K562 (cell line): ENCODE results near the gene IFT27. TPM values are rescaled to one million over a fixed set of nuclear protein-coding genes. Genes with fewer than 3 reads are reported as not detected.
"Not testable (repeated sequence)": the region's sequence is repeated elsewhere in the genome, so short reads cannot be mapped to it uniquely, and the experiment has no call there.

Experiments
- ATAC-seq: fragments of 200-7000 bp; cut with Tn5 transposase; 3 replicates; pipeline ENCODE4 v1.9.1; 2020; ENCODE audit warnings: moderate library complexity
- BruUV-seq: library from RNA; stranded (reverse); fragments of 400-500 nt; replicated peaks from 2 replicates; lab custom pipeline; 2021; lab: Mats Ljungman, UMichigan
- CTCF ChIA-PET: fragments of 300-600 bp; formaldehyde crosslinking; extraction: SDS; loops from one replicate; lab custom pipeline; 2021; ENCODE audit warnings: low intra/inter-chr PET ratio; lab: Yijun Ruan, JAX
- POLR2A ChIA-PET: fragments of 300-600, 350-650 bp; sonication (Branson Sonifier 250); formaldehyde crosslinking; extraction: SDS; loops from one replicate; lab custom pipeline; 2021; ENCODE audit warnings: antibody characterized with exemption, inconsistent platforms; lab: Yijun Ruan, JAX
- DNase-seq, 4 experiments: peaks; one replicate each; pipeline versions ENCODE4 v3.0.0 to v3.0.0-alpha.2; 2011 to 2018; ENCODE audit warnings: low spot score in 3 of 4, mixed read lengths in 3 of 4; ENCODE audit errors: extremely low read depth in 1 of 4
- FAIRE-seq: peaks from 2 replicates; lab custom pipeline; 2011; peaks lifted over from hg19 to GRCh38; lab: Jason Lieb, UNC
- H2AFZ ChIP-seq: 2 replicates; pipeline ENCODE4 v1.6.0; 2011; ENCODE audit warnings: low read depth, low read length, control low read depth, inconsistent platforms
- H3K27ac ChIP-seq: fragments of 200-600 bp; 3 replicates; pipeline ENCODE4 v1.8.0; 2011; ENCODE audit warnings: low read depth, mild to moderate bottlenecking, control low read depth, inconsistent platforms, low read length, moderate library complexity, mixed read lengths; ENCODE audit errors: extremely low read depth
- H3K27me3 ChIP-seq, 2 experiments: fragments of 300-600 bp in 1 of 2; 2 replicates in 1 of 2; 3 replicates in 1 of 2; pipeline versions ENCODE4 v1.6.0 to v1.8.0; 2011; ENCODE audit warnings: inconsistent platforms in 2 of 2, low read length in 2 of 2, mild to moderate bottlenecking in 1 of 2, mixed read lengths in 1 of 2, moderate library complexity in 1 of 2; ENCODE audit not compliant: control insufficient read depth in 2 of 2, insufficient read depth in 2 of 2
- H3K36me3 ChIP-seq: fragments of 300-600 bp; 3 replicates; pipeline ENCODE4 v1.8.0; 2011; ENCODE audit warnings: mild to moderate bottlenecking, low read length, inconsistent platforms; ENCODE audit not compliant: control insufficient read depth, insufficient read depth
- H3K4me1 ChIP-seq, 2 experiments: fragments of 200-600 bp in 1 of 2; replicated peaks in 1 of 2; 2 replicates in 1 of 2; 3 replicates in 1 of 2; pipeline versions ENCODE4 v1.5.1 to v1.8.0; 2011; ENCODE audit warnings: inconsistent platforms in 2 of 2, low read length in 2 of 2, mild to moderate bottlenecking in 1 of 2, mixed read lengths in 1 of 2, moderate library complexity in 1 of 2; ENCODE audit not compliant: control insufficient read depth in 2 of 2, insufficient read depth in 2 of 2
- H3K4me2 ChIP-seq: 2 replicates; pipeline ENCODE4 v1.6.1; 2011; ENCODE audit warnings: low read length, control low read depth, inconsistent platforms, mixed read lengths; ENCODE audit not compliant: insufficient read depth
- H3K4me3 ChIP-seq: fragments of 200-600 bp; sonication (generic), shearing (Covaris generic); 2 replicates; pipeline ENCODE4 v1.5.1; 2016; ENCODE audit warnings: control low read depth, inconsistent platforms
- H3K79me2 ChIP-seq: fragments of 200-600 bp; 3 replicates; pipeline ENCODE4 v1.8.0; 2011; ENCODE audit warnings: low read length, inconsistent platforms; ENCODE audit not compliant: control insufficient read depth, insufficient read depth
- H3K9ac ChIP-seq, 2 experiments: 2 replicates each; pipeline versions ENCODE4 v1.6.0 to v1.6.1; 2011; ENCODE audit warnings: low read depth in 2 of 2, low read length in 2 of 2, control low read depth in 1 of 2, inconsistent platforms in 1 of 2, mild to moderate bottlenecking in 1 of 2, mixed read lengths in 1 of 2; ENCODE audit not compliant: insufficient read depth in 1 of 2
- H3K9me1 ChIP-seq: one replicate; pipeline ENCODE4 v1.6.0; 2011; ENCODE audit warnings: inconsistent platforms, mild to moderate bottlenecking, low read length, moderate library complexity; ENCODE audit not compliant: control insufficient read depth, insufficient read depth
- H3K9me3 ChIP-seq: replicated peaks from 2 replicates; pipeline ENCODE4 v1.5.1; 2011; ENCODE audit warnings: low read depth, low read length, inconsistent platforms; ENCODE audit not compliant: control insufficient read depth, insufficient read depth
- H4K20me1 ChIP-seq: replicated peaks from 2 replicates; pipeline ENCODE4 v1.6.1; 2011; ENCODE audit warnings: low read length, inconsistent platforms, mixed read lengths; ENCODE audit not compliant: control insufficient read depth, insufficient read depth
- ZNF644 ChIP-seq: fragments of 200-800 bp; sonication (Bioruptor generic); IDR thresholded peaks from 2 replicates; pipeline ENCODE4 v1.6.1; 2016; ENCODE audit warnings: low read depth, missing genetic modification characterization, missing compliant biosample characterization
- WGBS: fragments of 100-300 bp; shearing (Covaris generic); methylation state at CpG from one replicate; pipeline ENCODE4 v1.1.6; 2016; ENCODE audit warnings: low coverage, mixed read lengths; ENCODE audit not compliant: insufficient coverage; ENCODE audit errors: missing lambda C conversion rate; 5-methylcytosine and 5-hydroxymethylcytosine counted together
- in situ Hi-C: fragments of 300-500 bp; cut with MboI; formaldehyde crosslinking; loops from 4 replicates; pipeline ENCODE4 v1.15.0; 2018; ENCODE audit warnings: inconsistent platforms, mixed read lengths
- intact Hi-C: fragments of 100-400 bp; cut with micrococcal nuclease; formaldehyde crosslinking; loops from 2 replicates; pipeline ENCODE4 v1.14.2; 2022
- polyA plus RNA-seq, 8 experiments: library from polyadenylated mRNA; depleted of rRNA in 4 of 8; stranded (reverse) in 5 of 8; unstranded in 3 of 8; fragments of >200 nt; fragmentation: Nextera tagmentation in 2 of 8; fragmentation: Illumina TruSeq in 1 of 8; extraction: Ambion mirVana in 2 of 8; extraction: Trizol in 1 of 8; gene quantifications; 2 replicates each; pipeline versions ENCODE4 v1.2.1 to v1.2.3, GENCODE V29; 2011 to 2014; ENCODE audit warnings: inconsistent platforms in 1 of 8, missing spikeins in 1 of 8
- total RNA-seq, 7 experiments: library from RNA; depleted of rRNA in 6 of 7; stranded (reverse); fragments of >200 nt in 6 of 7; fragmentation: Illumina TruSeq in 2 of 7; extraction: Trizol in 2 of 7; gene quantifications; 2 replicates each; pipeline versions ENCODE4 v1.2.1 to v1.2.3, GENCODE V29; 2011 to 2021; ENCODE audit warnings: low replicate concordance in 1 of 7
- TF ChIP-seq, protein P1 (sequence below): fragments of 250-450 bp; sonication (Bioruptor Pico); IDR thresholded peaks from 2 replicates; pipeline ENCODE4 v1.5.0; 2021

Gene IFT27
- total and polyA plus RNA-seq, 9 of the 15 experiments (the other 6 are each of a cell fraction or from before 2014, with no cell fraction given): 0.01 to 1.4 (median 0.14) TPM; not detected in 1

- 3% methylated on average over 5 of the region's 6 CpGs for WGBS
- no peak for DNase-seq
- TF ChIP-seq ZNF644: no peak
- TF ChIP-seq, protein P1, sequence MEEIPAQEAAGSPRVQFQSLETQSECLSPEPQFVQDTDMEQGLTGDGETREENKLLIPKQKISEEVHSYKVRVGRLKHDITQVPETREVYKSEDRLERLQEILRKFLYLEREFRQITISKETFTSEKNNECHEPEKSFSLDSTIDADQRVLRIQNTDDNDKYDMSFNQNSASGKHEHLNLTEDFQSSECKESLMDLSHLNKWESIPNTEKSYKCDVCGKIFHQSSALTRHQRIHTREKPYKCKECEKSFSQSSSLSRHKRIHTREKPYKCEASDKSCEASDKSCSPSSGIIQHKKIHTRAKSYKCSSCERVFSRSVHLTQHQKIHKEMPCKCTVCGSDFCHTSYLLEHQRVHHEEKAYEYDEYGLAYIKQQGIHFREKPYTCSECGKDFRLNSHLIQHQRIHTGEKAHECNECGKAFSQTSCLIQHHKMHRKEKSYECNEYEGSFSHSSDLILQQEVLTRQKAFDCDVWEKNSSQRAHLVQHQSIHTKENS (CRISPR knock-in tag): no peak
- TF ChIP-seq, all 486 proteins: peak for 0
- Histone ChIP-seq H3K4me1 (no peaks in the 10 kb centered on the region; a peak in 1 of 5 replicates), H3K36me3 (no peaks in the 10 kb centered on the region), H3K4me3 (no peak overlapping the region), H3K27ac (no peak overlapping the region), H3K27me3 (peaks cover 7 to 40% of the 10 kb centered on the region in 2 experiments; a peak in 3 of 5 replicates), H3K4me2 (no peak overlapping the region), H4K20me1 (peaks cover 5% of the 10 kb centered on the region; the same call in 1 of the 2 replicates), H3K9ac (no peak overlapping the region), H3K9me3 (no peaks in the 10 kb centered on the region), H3K79me2 (no peaks in the 10 kb centered on the region), H2AFZ (no peak overlapping the region), H3K9me1 (no peaks in the 10 kb centered on the region)
- in situ Hi-C loops (no loop called here), intact Hi-C loops (no loop called here)
- ATAC-seq (no peak), FAIRE-seq (no peak)
- CTCF ChIA-PET: no interaction called here
- POLR2A ChIA-PET: no interaction called here
- BruUV-seq: no TSS peak
Observed at GRCh38 chr22:36755316-36755715, 20.6 kb downstream of the IFT27 start.

- intact Hi-C loops, H3K9ac ChIP-seq, CTCF ChIA-PET, H3K9me1 ChIP-seq, H3K9me3 ChIP-seq, H3K4me2 ChIP-seq, in situ Hi-C loops, BruUV-seq, H2AFZ ChIP-seq, H3K79me2 ChIP-seq, H4K20me1 ChIP-seq, FAIRE-seq, H3K27ac ChIP-seq, DNase-seq, H3K4me1 ChIP-seq, ATAC-seq, H3K4me3 ChIP-seq, H3K36me3 ChIP-seq, POLR2A ChIA-PET: not testable (repeated sequence)
- WGBS: 23% methylated on average over 6 of the region's 9 CpGs
- H3K27me3 ChIP-seq: peaks cover 3 to 36% of the 10 kb centered on the region in 2 experiments; a peak in 3 of 5 replicates
Observed at GRCh38 chr22:36754881-36755280, 21.0 kb downstream of the IFT27 start.
